ENCODE data around the gene KLK11. TPM values are rescaled to one million over a fixed set of nuclear protein-coding genes. Genes with fewer than 3 reads are reported as not detected.
A peak's percentile ranks its signal among the peaks of the same experiment; 100 is the strongest.

KLK11 gene
- total RNA-seq, 2 donors from 2014 or later, result 18.4 to 44.8 TPM

DNA sequence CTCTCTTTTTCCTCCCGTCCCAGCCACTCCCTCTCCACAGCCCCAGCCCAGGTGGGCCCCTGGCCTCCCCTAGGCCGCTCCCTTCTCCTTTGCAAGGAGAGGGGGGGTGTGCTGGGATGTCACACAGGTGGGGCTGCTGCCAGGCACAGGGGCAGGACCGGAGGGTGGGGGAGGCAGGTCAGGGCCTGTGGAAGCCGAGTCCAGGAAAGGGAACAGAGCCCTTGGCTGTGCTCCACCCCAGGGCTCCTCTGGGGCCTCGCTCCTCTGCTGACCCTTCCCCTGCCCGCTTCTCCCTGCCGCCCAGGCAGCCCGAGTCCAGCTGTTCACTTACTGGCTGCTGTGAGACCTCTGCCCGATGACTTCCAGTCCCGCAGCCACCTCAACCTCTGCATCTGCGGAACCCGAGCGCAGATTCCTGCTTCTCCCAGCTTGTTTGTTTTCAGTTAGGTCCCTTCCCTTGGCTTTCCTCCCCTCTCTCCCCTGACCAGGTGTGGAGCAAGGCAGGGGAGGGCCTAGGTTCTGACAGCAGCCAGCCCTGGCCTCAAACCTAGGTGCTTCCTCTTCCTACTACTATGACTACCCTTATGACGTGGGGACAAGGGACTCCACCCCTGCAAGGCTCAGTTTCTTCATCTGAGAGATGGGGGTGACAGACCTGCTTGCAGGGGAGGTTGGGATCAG, 850 bp upstream of the KLK11 start:
- Histone ChIP-seq H3K27me3 (no peaks in the 10 kb centered on the region), H3K4me1 (peaks cover 32% of the 10 kb centered on the region), H3K36me3 (replicated peaks in 1 of 2; ENCODE audit: insufficient read depth in 1 of 2, low read depth in 2 of 2) (no peaks in the 10 kb centered on the region), H3K4me3 (no peak overlapping the region), H3K9me3 (no peaks in the 10 kb centered on the region), H3K27ac (peak overlapping the region; percentile 58 to 88 (median 74))
- intact Hi-C loops (cut with DNase I), result no loop called here
- peak in 1 of 3 donors; percentile 43 for TF ChIP-seq POLR2A (IDR thresholded peaks at IDR 0.05)
- TF ChIP-seq, protein P1, sequence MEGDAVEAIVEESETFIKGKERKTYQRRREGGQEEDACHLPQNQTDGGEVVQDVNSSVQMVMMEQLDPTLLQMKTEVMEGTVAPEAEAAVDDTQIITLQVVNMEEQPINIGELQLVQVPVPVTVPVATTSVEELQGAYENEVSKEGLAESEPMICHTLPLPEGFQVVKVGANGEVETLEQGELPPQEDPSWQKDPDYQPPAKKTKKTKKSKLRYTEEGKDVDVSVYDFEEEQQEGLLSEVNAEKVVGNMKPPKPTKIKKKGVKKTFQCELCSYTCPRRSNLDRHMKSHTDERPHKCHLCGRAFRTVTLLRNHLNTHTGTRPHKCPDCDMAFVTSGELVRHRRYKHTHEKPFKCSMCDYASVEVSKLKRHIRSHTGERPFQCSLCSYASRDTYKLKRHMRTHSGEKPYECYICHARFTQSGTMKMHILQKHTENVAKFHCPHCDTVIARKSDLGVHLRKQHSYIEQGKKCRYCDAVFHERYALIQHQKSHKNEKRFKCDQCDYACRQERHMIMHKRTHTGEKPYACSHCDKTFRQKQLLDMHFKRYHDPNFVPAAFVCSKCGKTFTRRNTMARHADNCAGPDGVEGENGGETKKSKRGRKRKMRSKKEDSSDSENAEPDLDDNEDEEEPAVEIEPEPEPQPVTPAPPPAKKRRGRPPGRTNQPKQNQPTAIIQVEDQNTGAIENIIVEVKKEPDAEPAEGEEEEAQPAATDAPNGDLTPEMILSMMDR (IDR thresholded peaks at IDR 0.05), result no peak
- WGBS, 2 donors, result 34 to 42% methylated on average over 8 to 14 of the region's 14 CpGs
- DNase-seq, result peak in 3 of 4 donors; percentile 38 to 56 (median 46)
- ATAC-seq, result no peak

DNA sequence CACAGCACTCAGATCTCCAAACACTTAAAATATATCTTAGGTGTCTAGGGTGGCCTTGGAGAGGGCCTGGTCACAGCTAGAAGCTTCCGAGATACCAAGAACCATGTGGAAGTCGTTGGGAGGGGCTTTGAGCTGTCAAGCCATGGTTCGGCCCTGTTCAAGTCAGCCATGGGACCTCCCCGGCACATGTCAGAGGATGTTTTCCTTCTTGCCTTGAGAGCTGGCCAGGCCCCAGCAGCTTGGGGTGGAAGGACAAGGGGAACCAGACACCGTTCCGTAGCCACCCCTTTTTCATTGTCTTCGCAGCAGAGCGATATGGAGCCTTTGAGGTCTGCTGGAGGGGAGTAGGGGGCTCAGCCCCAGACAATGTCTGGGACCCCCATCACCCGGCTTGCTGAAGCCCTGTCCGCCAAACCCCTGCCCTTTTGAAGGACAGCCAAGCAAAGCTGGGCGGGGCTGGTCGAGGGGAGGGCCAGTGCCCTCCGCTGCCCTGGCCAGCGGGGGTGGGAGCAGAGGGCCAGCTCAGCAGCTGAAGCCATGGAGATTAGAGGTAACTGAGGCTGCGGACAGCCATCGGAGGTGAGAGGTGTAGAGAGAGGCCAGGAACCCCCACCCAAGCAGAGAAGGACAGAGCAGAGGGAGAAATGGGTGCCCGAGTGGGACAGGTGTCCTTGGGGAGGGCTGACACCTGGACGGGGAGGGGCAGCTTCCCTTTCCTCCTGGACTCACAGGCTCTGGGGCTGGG, 435 bp downstream of the KLK11 start:
- peaks cover 42% of the 10 kb centered on the region for H3K4me1 ChIP-seq
- TF ChIP-seq, protein P1 (IDR thresholded peaks at IDR 0.05), result no peak
- no peak for TF ChIP-seq POLR2A (IDR thresholded peaks at IDR 0.05)
- H3K27ac ChIP-seq, result peak overlapping the region; percentile 58 to 88 (median 74)
- H3K27me3 ChIP-seq, result no peaks in the 10 kb centered on the region
- H3K36me3 ChIP-seq (replicated peaks in 1 of 2; ENCODE audit: insufficient read depth in 1 of 2, low read depth in 2 of 2), result no peaks in the 10 kb centered on the region
- peak; percentile 42 to 79 (median 70) for DNase-seq
- peak overlapping the region in 1 of 2 donors; percentile 38 for H3K4me3 ChIP-seq
- intact Hi-C loops (cut with DNase I), result no loop called here
- no peaks in the 10 kb centered on the region for H3K9me3 ChIP-seq
- WGBS, 2 donors, result 28 to 38% methylated on average over 10 to 18 of the region's 18 CpGs
- peak; percentile 49 for ATAC-seq

DNA sequence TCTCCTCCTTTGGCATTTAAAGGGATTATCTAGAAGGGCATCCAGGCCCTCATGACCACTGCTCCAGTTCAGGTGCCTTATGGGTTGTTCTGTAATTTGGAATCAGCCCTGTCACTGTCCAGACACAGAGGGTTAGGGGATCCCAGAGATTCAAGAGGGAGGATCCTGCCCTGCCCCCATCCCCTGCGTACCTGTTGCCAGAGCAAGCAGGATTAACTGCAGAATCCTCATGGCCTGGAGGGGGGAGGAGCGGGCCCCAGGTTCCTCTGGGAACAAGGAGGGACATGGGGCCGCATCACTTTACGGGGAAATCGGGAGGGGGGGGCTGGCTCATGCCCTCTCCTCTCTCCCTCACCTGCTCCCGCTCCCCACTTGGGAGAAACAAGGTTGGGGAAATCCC, 1.0 kb downstream of the KLK11 start:
- DNase-seq (peak in 1 of 4 donors; percentile 40), ATAC-seq (no peak)
- Histone ChIP-seq H3K36me3 (replicated peaks in 1 of 2; ENCODE audit: insufficient read depth in 1 of 2, low read depth in 2 of 2) (no peaks in the 10 kb centered on the region), H3K27ac (peak overlapping the region in 3 of 4 donors; percentile 58 to 88 (median 82)), H3K9me3 (no peaks in the 10 kb centered on the region), H3K4me1 (peaks cover 42% of the 10 kb centered on the region), H3K4me3 (no peak overlapping the region), H3K27me3 (no peaks in the 10 kb centered on the region)
- intact Hi-C loops (cut with DNase I), result no loop called here
- TF ChIP-seq, protein P1 (IDR thresholded peaks at IDR 0.05), result no peak
- no peak for TF ChIP-seq POLR2A (IDR thresholded peaks at IDR 0.05)
- WGBS, 2 donors, result 51 to 67% methylated on average over 6 of the region's 6 CpGs

GRCh38 chr19:51024924-51025323, 1.5 kb downstream of the KLK11 start:
- DNase-seq (no peak), ATAC-seq (no peak)
- no peak for TF ChIP-seq POLR2A (IDR thresholded peaks at IDR 0.05)
- Histone ChIP-seq H3K36me3 (replicated peaks in 1 of 2; ENCODE audit: insufficient read depth in 1 of 2, low read depth in 2 of 2) (no peaks in the 10 kb centered on the region), H3K4me1 (peaks cover 42% of the 10 kb centered on the region), H3K27ac (peak overlapping the region in 3 of 4 donors; percentile 17 to 88 (median 58)), H3K4me3 (no peak overlapping the region), H3K27me3 (no peaks in the 10 kb centered on the region), H3K9me3 (no peaks in the 10 kb centered on the region)
- 16 to 28% methylated on average over 5 of the region's 5 CpGs for WGBS, 2 donors
- intact Hi-C loops (cut with DNase I), result loop anchor here (5.0 kb wide), 1 partner anchor 72 kb away; no protein-coding TSS in a partner anchor

- H3K4me1 ChIP-seq, result peaks cover 51% of the 10 kb centered on the region
- peaks cover 0 to 4% of the 10 kb centered on the region in 2 donors for H3K27me3 ChIP-seq
- ATAC-seq (no peak), DNase-seq (no peak)
- no peaks in the 10 kb centered on the region for H3K36me3 ChIP-seq (replicated peaks in 1 of 2; ENCODE audit: insufficient read depth in 1 of 2, low read depth in 2 of 2)
- WGBS, 2 donors, result 73 to 77% methylated on average over 11 of the region's 11 CpGs
- H3K27ac ChIP-seq, result no peak overlapping the region
- H3K4me3 ChIP-seq, result no peak overlapping the region
- TF ChIP-seq, protein P1 (IDR thresholded peaks at IDR 0.05), result no peak
- no peak for TF ChIP-seq POLR2A (IDR thresholded peaks at IDR 0.05)
- no peaks in the 10 kb centered on the region for H3K9me3 ChIP-seq
- intact Hi-C loops (cut with DNase I), result loop anchor here (5.0 kb wide), 1 partner anchor 73 kb away; no protein-coding TSS in a partner anchor
Measured at GRCh38 chr19:51023946-51024345, 2.5 kb downstream of the KLK11 start.
